B cell (primary cell): ENCODE results near the gene DRC7.

ENCODE experiments used
- EZH2 ChIP-seq: IDR thresholded peaks from 2 replicates; pipeline ENCODE4 v1.6.1; 2012; ENCODE audit warnings: borderline replicate concordance, low read depth, mild to moderate bottlenecking, moderate library complexity, low read length; ENCODE audit not compliant: insufficient read depth, poor library complexity, severe bottlenecking
- TF ChIP-seq, protein P1 (sequence below): fragments of 200-600 bp; IDR thresholded peaks from one replicate; pipeline ENCODE4 v1.8.0; 2022; ENCODE audit warnings: antibody characterized with exemption, mild to moderate bottlenecking

DNA sequence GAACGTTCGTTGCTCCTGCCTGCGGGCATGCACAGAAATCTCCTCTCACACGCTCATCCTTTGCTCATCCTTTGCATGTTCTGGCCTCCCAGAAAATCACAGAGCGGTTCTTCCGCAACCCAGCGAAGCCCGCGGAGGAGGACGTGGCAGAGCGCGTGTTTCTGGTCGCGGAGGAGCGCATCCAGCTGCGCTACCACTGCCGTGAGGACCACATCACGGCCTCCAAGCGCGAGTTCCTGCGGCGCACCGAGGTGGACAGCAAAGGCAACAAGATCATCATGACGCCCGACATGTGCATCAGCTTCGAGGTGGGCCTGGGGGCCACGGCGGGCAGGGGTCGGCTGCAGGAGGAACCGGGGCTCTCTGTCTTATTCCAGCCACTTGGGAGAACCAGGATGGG, 31.4 kb downstream of the DRC7 start:
- no peak for TF ChIP-seq EZH2
- TF ChIP-seq, protein P1, sequence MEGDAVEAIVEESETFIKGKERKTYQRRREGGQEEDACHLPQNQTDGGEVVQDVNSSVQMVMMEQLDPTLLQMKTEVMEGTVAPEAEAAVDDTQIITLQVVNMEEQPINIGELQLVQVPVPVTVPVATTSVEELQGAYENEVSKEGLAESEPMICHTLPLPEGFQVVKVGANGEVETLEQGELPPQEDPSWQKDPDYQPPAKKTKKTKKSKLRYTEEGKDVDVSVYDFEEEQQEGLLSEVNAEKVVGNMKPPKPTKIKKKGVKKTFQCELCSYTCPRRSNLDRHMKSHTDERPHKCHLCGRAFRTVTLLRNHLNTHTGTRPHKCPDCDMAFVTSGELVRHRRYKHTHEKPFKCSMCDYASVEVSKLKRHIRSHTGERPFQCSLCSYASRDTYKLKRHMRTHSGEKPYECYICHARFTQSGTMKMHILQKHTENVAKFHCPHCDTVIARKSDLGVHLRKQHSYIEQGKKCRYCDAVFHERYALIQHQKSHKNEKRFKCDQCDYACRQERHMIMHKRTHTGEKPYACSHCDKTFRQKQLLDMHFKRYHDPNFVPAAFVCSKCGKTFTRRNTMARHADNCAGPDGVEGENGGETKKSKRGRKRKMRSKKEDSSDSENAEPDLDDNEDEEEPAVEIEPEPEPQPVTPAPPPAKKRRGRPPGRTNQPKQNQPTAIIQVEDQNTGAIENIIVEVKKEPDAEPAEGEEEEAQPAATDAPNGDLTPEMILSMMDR = no peak
